Measurements from ENCODE around the gene HLCS. TPM values are rescaled to one million over a fixed set of nuclear protein-coding genes. Genes with fewer than 3 reads are reported as not detected.

Gene HLCS
- polyA plus RNA-seq, 1 donor (not counting 4 experiments of a cell fraction or from before 2014, with no cell fraction given), result 11.5 TPM

- H3K27ac ChIP-seq (ENCODE audit: control insufficient read depth, insufficient read depth, low read length), result no peak overlapping the region
- H2AFZ ChIP-seq (ENCODE audit: control insufficient read depth, low read length), result no peak overlapping the region
- H4K20me1 ChIP-seq (ENCODE audit: control insufficient read depth, extremely low read depth, insufficient read depth, low read length), result peaks cover 4% of the 10 kb centered on the region
- no peak overlapping the region for H3K9ac ChIP-seq (ENCODE audit: control insufficient read depth, extremely low read depth, insufficient read depth, low read length)
- peaks cover 1 to 5% of the 10 kb centered on the region in 2 experiments for H3K36me3 ChIP-seq (ENCODE audit: control insufficient read depth in 2 of 2, extremely low read depth in 1 of 2, insufficient read depth in 2 of 2, low read length in 2 of 2)
- no peak for DNase-seq (ENCODE audit: low read depth, low spot score)
- TF ChIP-seq CTCF (optimal IDR thresholded peaks at IDR 0.05 in 1 of 3, IDR thresholded peaks at IDR 0.05 in 1 of 3, conservative IDR thresholded peaks at IDR 0.05 in 1 of 3; ENCODE audit: extremely low read depth in 1 of 3, insufficient read depth in 2 of 3, low read length in 3 of 3) (no peak), EZH2 (IDR thresholded peaks at IDR 0.05; ENCODE audit: low read length) (no peak)
- dilution Hi-C loops (cut with MboI; ENCODE audit: extremely low pct_ligation_motif_present, low sequenced_read_pairs), result no loop called here
- no peak overlapping the region for H3K4me2 ChIP-seq (ENCODE audit: control insufficient read depth, extremely low read depth, insufficient read depth, low read depth, low read length)
- no peaks in the 10 kb centered on the region for H3K9me1 ChIP-seq (ENCODE audit: control insufficient read depth, extremely low read depth, insufficient read depth, low read length)
- no peaks in the 10 kb centered on the region for H3K79me2 ChIP-seq (ENCODE audit: control insufficient read depth, insufficient read depth, low read length)
- FAIRE-seq, result no peak
- H3K4me3 ChIP-seq (ENCODE audit: control insufficient read depth in 2 of 3, extremely low read depth in 1 of 3, insufficient read depth in 2 of 3, low read depth in 1 of 3, low read length in 3 of 3), result no peak overlapping the region
- H3K27me3 ChIP-seq (ENCODE audit: control insufficient read depth, extremely low read depth, insufficient read depth, low read length), result no peaks in the 10 kb centered on the region
- peaks cover 2% of the 10 kb centered on the region for H3K9me3 ChIP-seq (ENCODE audit: control insufficient read depth, low read depth, low read length)
- peaks cover 6% of the 10 kb centered on the region for H3K4me1 ChIP-seq (ENCODE audit: control insufficient read depth, extremely low read depth, insufficient read depth, low read length)
Measured at GRCh38 chr21:36946949-36947356, 19.5 kb downstream of the HLCS start.

DNA sequence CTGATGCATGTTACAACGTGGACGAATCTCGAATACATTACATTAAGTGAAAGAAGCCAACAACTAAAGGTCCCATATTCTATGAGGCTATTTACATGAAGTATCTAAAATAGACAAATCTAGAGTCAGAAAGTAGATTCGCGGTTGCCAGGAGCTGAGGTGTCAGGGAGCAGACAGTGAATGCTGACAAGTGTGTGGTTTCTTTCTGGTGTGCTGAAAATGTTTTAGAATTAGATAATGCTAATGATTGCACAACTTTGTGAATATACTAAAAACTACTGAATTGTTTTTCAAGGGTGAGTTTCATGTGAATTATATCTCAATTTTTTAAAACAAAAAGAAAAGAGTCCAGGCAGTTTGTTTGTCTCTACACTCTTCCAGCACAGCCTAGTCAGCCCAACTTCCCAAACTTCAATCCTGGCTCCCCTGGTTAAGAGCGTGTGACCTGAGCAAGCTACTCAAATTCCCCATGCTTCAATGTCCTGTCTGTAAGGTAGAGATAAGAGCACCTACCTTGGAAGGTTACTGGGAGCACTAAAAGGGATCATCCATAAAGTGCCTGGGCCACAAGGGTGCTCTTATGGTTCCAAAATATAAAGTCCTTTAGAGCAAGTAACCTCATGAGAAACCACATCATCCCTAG is 20.9 kb downstream of the HLCS start:
- Histone ChIP-seq H3K4me2 (ENCODE audit: control insufficient read depth, extremely low read depth, insufficient read depth, low read depth, low read length) (no peak overlapping the region), H3K79me2 (ENCODE audit: control insufficient read depth, insufficient read depth, low read length) (no peaks in the 10 kb centered on the region), H3K27me3 (ENCODE audit: control insufficient read depth, extremely low read depth, insufficient read depth, low read length) (no peaks in the 10 kb centered on the region), H2AFZ (ENCODE audit: control insufficient read depth, low read length) (no peak overlapping the region), H3K4me3 (ENCODE audit: control insufficient read depth in 2 of 3, extremely low read depth in 1 of 3, insufficient read depth in 2 of 3, low read depth in 1 of 3, low read length in 3 of 3) (no peak overlapping the region), H4K20me1 (ENCODE audit: control insufficient read depth, extremely low read depth, insufficient read depth, low read length) (peaks cover 4% of the 10 kb centered on the region), H3K9me1 (ENCODE audit: control insufficient read depth, extremely low read depth, insufficient read depth, low read length) (no peaks in the 10 kb centered on the region), H3K27ac (ENCODE audit: control insufficient read depth, insufficient read depth, low read length) (no peak overlapping the region), H3K4me1 (ENCODE audit: control insufficient read depth, extremely low read depth, insufficient read depth, low read length) (peaks cover 6% of the 10 kb centered on the region), H3K9ac (ENCODE audit: control insufficient read depth, extremely low read depth, insufficient read depth, low read length) (no peak overlapping the region), H3K36me3 (ENCODE audit: control insufficient read depth in 2 of 2, extremely low read depth in 1 of 2, insufficient read depth in 2 of 2, low read length in 2 of 2) (peaks cover 1 to 5% of the 10 kb centered on the region in 2 experiments), H3K9me3 (ENCODE audit: control insufficient read depth, low read depth, low read length) (peaks cover 2% of the 10 kb centered on the region)
- FAIRE-seq (no peak), DNase-seq (ENCODE audit: low read depth, low spot score) (no peak)
- TF ChIP-seq EZH2 (IDR thresholded peaks at IDR 0.05; ENCODE audit: low read length), result no peak
- no peak for TF ChIP-seq CTCF (optimal IDR thresholded peaks at IDR 0.05 in 1 of 3, IDR thresholded peaks at IDR 0.05 in 1 of 3, conservative IDR thresholded peaks at IDR 0.05 in 1 of 3; ENCODE audit: extremely low read depth in 1 of 3, insufficient read depth in 2 of 3, low read length in 3 of 3)
- dilution Hi-C loops (cut with MboI; ENCODE audit: extremely low pct_ligation_motif_present, low sequenced_read_pairs), result no loop called here
